GM23338 (cell line): ENCODE measurements around the gene RABGAP1L. TPM values are rescaled to one million over a fixed set of nuclear protein-coding genes. Genes with fewer than 3 reads are reported as not detected.

Source experiments
- ATAC-seq: fragments of 200-7000 bp; cut with Tn5 transposase; 3 replicates; pipeline ENCODE4 v1.9.1; 2020
- DNase-seq: peaks from one replicate; pipeline ENCODE4 v3.0.0-alpha.2; 2015; ENCODE audit warnings: low spot score
- H2AFZ ChIP-seq: fragments of 200-600 bp; sonication (generic); 2 replicates; pipeline ENCODE4 v1.8.0; 2016; ENCODE audit warnings: antibody characterized with exemption, mild to moderate bottlenecking, moderate library complexity
- H3F3A ChIP-seq: fragments of 200-600 bp; sonication (generic); replicated peaks from 2 replicates; pipeline ENCODE4 v1.8.0; 2017; ENCODE audit warnings: antibody characterized with exemption, mixed run types, low read depth
- H3K27ac ChIP-seq: fragments of 200-600 bp; sonication (generic); 2 replicates; pipeline ENCODE4 v1.6.1; 2016; ENCODE audit warnings: low read depth
- H3K27me3 ChIP-seq: fragments of 200-600 bp; sonication (generic); 2 replicates; pipeline ENCODE4 v1.8.0; 2016; ENCODE audit warnings: mild to moderate bottlenecking, mixed run types, moderate library complexity; ENCODE audit not compliant: insufficient read depth
- H3K36me3 ChIP-seq: fragments of 200-600 bp; sonication (generic); 2 replicates; pipeline ENCODE4 v1.8.0; 2016; ENCODE audit warnings: mild to moderate bottlenecking; ENCODE audit not compliant: insufficient read depth
- H3K4me1 ChIP-seq: fragments of 200-600 bp; sonication (generic); 2 replicates; pipeline ENCODE4 v1.8.0; 2016; ENCODE audit warnings: mild to moderate bottlenecking, moderate library complexity; ENCODE audit not compliant: insufficient read depth
- H3K4me2 ChIP-seq: fragments of 200-600 bp; sonication (generic); 2 replicates; pipeline ENCODE4 v1.7.1; 2017; ENCODE audit warnings: mixed run types
- H3K4me3 ChIP-seq: fragments of 200-600 bp; sonication (generic); 2 replicates; pipeline ENCODE4 v1.6.1; 2016; ENCODE audit warnings: mixed run types
- H3K79me2 ChIP-seq: fragments of 200-600 bp; sonication (generic); replicated peaks from 2 replicates; pipeline ENCODE4 v1.8.0; 2017; ENCODE audit warnings: mild to moderate bottlenecking; ENCODE audit not compliant: insufficient read depth
- H3K9me2 ChIP-seq: fragments of 200-600 bp; sonication (generic); 2 replicates; pipeline ENCODE4 v1.8.0; 2017; ENCODE audit not compliant: insufficient read depth
- H4K20me1 ChIP-seq: fragments of 200-600 bp; sonication (generic); replicated peaks from 2 replicates; pipeline ENCODE4 v1.8.0; 2017; ENCODE audit warnings: mild to moderate bottlenecking; ENCODE audit not compliant: insufficient read depth
- H3K27ac Mint-ChIP-seq: 2 replicates; pipeline ENCODE4 v1.8.0; 2020; ENCODE audit warnings: inconsistent platforms, mild to moderate bottlenecking, moderate library complexity, mixed read lengths
- H3K27me3 Mint-ChIP-seq: 3 replicates; pipeline ENCODE4 v1.8.0; 2022; ENCODE audit warnings: low read depth, mild to moderate bottlenecking, moderate library complexity, mixed read lengths, inconsistent platforms; ENCODE audit not compliant: insufficient read depth, poor library complexity
- H3K36me3 Mint-ChIP-seq: 3 replicates; pipeline ENCODE4 v1.8.0; 2021; ENCODE audit warnings: low read depth, mild to moderate bottlenecking, inconsistent platforms, moderate library complexity, mixed read lengths
- H3K4me1 Mint-ChIP-seq: 3 replicates; pipeline ENCODE4 v1.8.0; 2020; ENCODE audit warnings: mild to moderate bottlenecking, inconsistent platforms, mixed read lengths
- H3K4me3 Mint-ChIP-seq: 3 replicates; pipeline ENCODE4 v1.8.0; 2021; ENCODE audit warnings: moderate library complexity, mild to moderate bottlenecking, inconsistent platforms, mixed read lengths
- H3K9me3 Mint-ChIP-seq: 3 replicates; pipeline ENCODE4 v1.8.0; 2020; ENCODE audit warnings: moderate library complexity, mild to moderate bottlenecking, inconsistent platforms, mixed read lengths
- CREB1 ChIP-seq: fragments of 250-450 bp; sonication (Bioruptor Pico); IDR thresholded peaks from 2 replicates; pipeline ENCODE4 v1.5.0; 2020; ENCODE audit warnings: low read depth, mild to moderate bottlenecking, moderate library complexity
- CTCF ChIP-seq, 2 experiments: fragments of 200-600 bp in 1 of 2; sonication (generic) in 1 of 2; conservative IDR thresholded peaks; 2 replicates each; pipeline versions ENCODE4 v1.5.1 to v1.6.1; 2016 to 2017; ENCODE audit warnings: antibody characterized with exemption in 2 of 2, low read depth in 2 of 2, mild to moderate bottlenecking in 2 of 2, moderate library complexity in 1 of 2
- ETS1 ChIP-seq: IDR thresholded peaks from 2 replicates; pipeline ENCODE4 v1.6.1; 2016; ENCODE audit warnings: antibody characterized with exemption
- EZH2 ChIP-seq: fragments of 200-600 bp; sonication (generic); IDR thresholded peaks from one replicate; pipeline ENCODE4 v1.8.0; 2017; ENCODE audit warnings: antibody characterized with exemption, mild to moderate bottlenecking, low read depth; ENCODE audit not compliant: unreplicated experiment
- EZH2phosphoT487 ChIP-seq: fragments of 200-600 bp; sonication (generic); IDR thresholded peaks from one replicate; pipeline ENCODE4 v1.8.1; 2018; ENCODE audit warnings: antibody characterized with exemption; ENCODE audit not compliant: unreplicated experiment
- JUNB ChIP-seq: IDR thresholded peaks from one replicate; pipeline ENCODE4 v1.6.1; 2016; ENCODE audit warnings: antibody characterized with exemption; ENCODE audit not compliant: unreplicated experiment
- NANOG ChIP-seq: IDR thresholded peaks from 2 replicates; pipeline ENCODE4 v1.6.1; 2016; ENCODE audit warnings: antibody characterized with exemption, borderline replicate concordance
- POLR2AphosphoS5 ChIP-seq: IDR thresholded peaks from 2 replicates; pipeline ENCODE4 v1.6.1; 2016; ENCODE audit warnings: antibody characterized with exemption, low read depth
- REST ChIP-seq: IDR thresholded peaks from one replicate; pipeline ENCODE4 v1.6.1; 2018; ENCODE audit warnings: antibody characterized with exemption; ENCODE audit not compliant: unreplicated experiment
- STAT1 ChIP-seq: IDR thresholded peaks from one replicate; pipeline ENCODE4 v1.6.1; 2016; ENCODE audit warnings: antibody characterized with exemption; ENCODE audit not compliant: unreplicated experiment
- ZNF114 ChIP-seq: fragments of 250-450 bp; sonication (Bioruptor Pico); IDR thresholded peaks from 2 replicates; pipeline ENCODE4 v1.5.0; 2020; ENCODE audit warnings: mild to moderate bottlenecking, moderate library complexity
- ZNF331 ChIP-seq: fragments of 250-450 bp; sonication (Bioruptor Pico); IDR thresholded peaks from 2 replicates; pipeline ENCODE4 v1.5.0; 2020; ENCODE audit warnings: low read depth, mild to moderate bottlenecking, moderate library complexity
- ZNF462 ChIP-seq: fragments of 250-450 bp; sonication (Bioruptor Pico); IDR thresholded peaks from 2 replicates; pipeline ENCODE4 v1.5.0; 2020; ENCODE audit warnings: mild to moderate bottlenecking, moderate library complexity
- polyA plus RNA-seq: library from polyadenylated mRNA; unstranded; fragments of >200 nt; fragmentation: Nextera tagmentation; extraction: Ambion mirVana; gene quantifications from 2 replicates; pipeline ENCODE4 v1.2.1, GENCODE V29; 2016
- total RNA-seq: library from RNA; depleted of rRNA; stranded (reverse); fragments of >200 nt; shearing (Covaris generic); gene quantifications from 2 replicates; pipeline ENCODE4 v1.2.3, GENCODE V29; 2014

The RABGAP1L gene
- total and polyA plus RNA-seq, 2 experiments from 2014 or later = 83.2 to 136 TPM

GRCh38 chr1:174445817-174446216, 286.5 kb downstream of the RABGAP1L start (continued):
- TF ChIP-seq EZH2 = no peak

- Histone ChIP-seq H3K4me3 (no peak within 1 kb of the TSS), H3K4me1 (0 out of 2 replicates have a peak, but pooled peaks cover 4% of the 10 kb centered on the region), H3K27me3 (no peaks in the 10 kb centered on the region), H4K20me1 (no peaks in the 10 kb centered on the region), H2AFZ (no peak within 1 kb of the TSS), H3K9me2 (no peaks in the 10 kb centered on the region), H3K4me2 (no peak within 1 kb of the TSS), H3F3A (no peaks in the 10 kb centered on the region), H3K79me2 (no peaks in the 10 kb centered on the region), H3K27ac (no peak within 1 kb of the TSS), H3K36me3 (no peaks in the 10 kb centered on the region)
- Mint-ChIP-seq H3K9me3 (no peaks in the 10 kb centered on the region), H3K4me3 (no peak within 1 kb of the TSS), H3K27me3 (no peaks in the 10 kb centered on the region), H3K4me1 (peaks cover 16% of the 10 kb centered on the region), H3K36me3 (no peaks in the 10 kb centered on the region), H3K27ac (peak within 1 kb of the TSS; percentile 28; the same call in 1 of the 2 replicates)
- ATAC-seq (no peak), DNase-seq (no peak)
- TF ChIP-seq POLR2AphosphoS5 = no peak
- TF ChIP-seq NANOG = no peak
- TF ChIP-seq ZNF114 (CRISPR knock-in tag) = no peak
- no peak for TF ChIP-seq JUNB
- no peak for TF ChIP-seq REST
- no peak for TF ChIP-seq EZH2
- TF ChIP-seq STAT1 = no peak
- no peak for TF ChIP-seq CTCF (conservative IDR thresholded peaks at IDR 0.05; ENCODE audit: low read depth in 2 of 2)
- no peak for TF ChIP-seq CREB1 (CRISPR knock-in tag)
- no peak for TF ChIP-seq ZNF331 (CRISPR knock-in tag)
- TF ChIP-seq EZH2phosphoT487 = no peak
- TF ChIP-seq ETS1 = no peak
- no peak for TF ChIP-seq ZNF462 (CRISPR knock-in tag)
Observed at GRCh38 chr1:174447866-174448530, 288.7 kb downstream of the RABGAP1L start, which contains the start of gene GPR52. TSS of gene GPR52 (plus strand) at chr1:174447964. CDS start at chr1:174448112, 148 bp downstream.
